ENCODE results near the gene RLN1. TPM values are rescaled to one million over a fixed set of nuclear protein-coding genes. Genes with fewer than 3 reads are reported as not detected.
"Not testable (repeated sequence)": the region's sequence is repeated elsewhere in the genome, so short reads cannot be mapped to it uniquely, and the experiment has no call there.

Gene RLN1
- total and polyA plus RNA-seq, 2 experiments from 2014 or later = not detected

- no peaks in the 10 kb centered on the region for H3K79me2 ChIP-seq (ENCODE audit: insufficient read depth)
- no peak overlapping the region for H3K4me3 ChIP-seq
- no peaks in the 10 kb centered on the region for H3K9me3 ChIP-seq (ENCODE audit: low read depth)
- no peak overlapping the region for H3K27ac ChIP-seq
- no peak overlapping the region for H3K9ac ChIP-seq
- TF ChIP-seq EZH2phosphoT487 (IDR thresholded peaks at IDR 0.05; ENCODE audit: insufficient read depth, low read depth) = no peak
- no peak for TF ChIP-seq EZH2 (IDR thresholded peaks at IDR 0.05; ENCODE audit: insufficient read depth, poor library complexity, severe bottlenecking)
- no peaks in the 10 kb centered on the region for H3F3A ChIP-seq (ENCODE audit: insufficient read depth)
- no peak for DNase-seq
- H4K20me1 ChIP-seq (ENCODE audit: insufficient read depth) = no peaks in the 10 kb centered on the region
- H2AFZ ChIP-seq = no peak overlapping the region
- no peaks in the 10 kb centered on the region for H3K36me3 ChIP-seq (ENCODE audit: low read depth)
- in situ Hi-C loops (cut with MboI) = no loop called here
- no peaks in the 10 kb centered on the region for H3K4me1 ChIP-seq (ENCODE audit: insufficient read depth)
- H3K4me2 ChIP-seq (ENCODE audit: unreplicated experiment) = no peak overlapping the region
- no peaks in the 10 kb centered on the region for H3K27me3 ChIP-seq (replicated peaks; ENCODE audit: insufficient read depth)
- no peaks in the 10 kb centered on the region for H3K9me2 ChIP-seq (ENCODE audit: insufficient read depth)
- 100% methylated on average over 1 of the region's 1 CpG for WGBS, 2 experiments (ENCODE audit: low coverage in 1 of 2, low lambda C conversion rate in 2 of 2, missing lambda C conversion rate in 2 of 2)
Measured at GRCh38 chr9:5355226-5355625, 15.6 kb upstream of the RLN1 start.

- in situ Hi-C loops (cut with MboI) = no loop called here
- no peaks in the 10 kb centered on the region for H4K20me1 ChIP-seq (ENCODE audit: insufficient read depth)
- no peaks in the 10 kb centered on the region for H3K36me3 ChIP-seq (ENCODE audit: low read depth)
- H3K9me3 ChIP-seq (ENCODE audit: low read depth) = no peaks in the 10 kb centered on the region
- H3K4me3 ChIP-seq = no peak overlapping the region
- TF ChIP-seq EZH2 (IDR thresholded peaks at IDR 0.05; ENCODE audit: insufficient read depth, poor library complexity, severe bottlenecking) = no peak
- TF ChIP-seq EZH2phosphoT487 (IDR thresholded peaks at IDR 0.05; ENCODE audit: insufficient read depth, low read depth) = no peak
- no peaks in the 10 kb centered on the region for H3K4me1 ChIP-seq (ENCODE audit: insufficient read depth)
- H3K27me3 ChIP-seq (replicated peaks; ENCODE audit: insufficient read depth) = no peaks in the 10 kb centered on the region
- H3K4me2 ChIP-seq (ENCODE audit: unreplicated experiment) = no peak overlapping the region
- H3K27ac ChIP-seq = no peak overlapping the region
- H3K79me2 ChIP-seq (ENCODE audit: insufficient read depth) = no peaks in the 10 kb centered on the region
- H3K9ac ChIP-seq = no peak overlapping the region
- no peaks in the 10 kb centered on the region for H3F3A ChIP-seq (ENCODE audit: insufficient read depth)
- 50 to 52% methylated on average over 2 of the region's 2 CpGs for WGBS, 2 experiments (ENCODE audit: low coverage in 1 of 2, low lambda C conversion rate in 2 of 2, missing lambda C conversion rate in 2 of 2)
- H2AFZ ChIP-seq = no peak overlapping the region
- H3K9me2 ChIP-seq (ENCODE audit: insufficient read depth) = no peaks in the 10 kb centered on the region
- no peak for DNase-seq
Measured at GRCh38 chr9:5354184-5354583, 14.5 kb upstream of the RLN1 start.

- Histone ChIP-seq H4K20me1 (ENCODE audit: insufficient read depth) (no peaks in the 10 kb centered on the region), H3K9me2 (ENCODE audit: insufficient read depth) (no peaks in the 10 kb centered on the region), H3K4me3 (no peak overlapping the region), H2AFZ (no peak overlapping the region), H3K36me3 (ENCODE audit: low read depth) (no peaks in the 10 kb centered on the region), H3K79me2 (ENCODE audit: insufficient read depth) (no peaks in the 10 kb centered on the region), H3F3A (ENCODE audit: insufficient read depth) (no peaks in the 10 kb centered on the region), H3K27me3 (replicated peaks; ENCODE audit: insufficient read depth) (no peaks in the 10 kb centered on the region), H3K9me3 (ENCODE audit: low read depth) (no peaks in the 10 kb centered on the region), H3K4me1 (ENCODE audit: insufficient read depth) (no peaks in the 10 kb centered on the region), H3K9ac (no peak overlapping the region), H3K4me2 (ENCODE audit: unreplicated experiment) (no peak overlapping the region), H3K27ac (no peak overlapping the region)
- WGBS, 2 experiments (ENCODE audit: low coverage in 1 of 2, low lambda C conversion rate in 2 of 2, missing lambda C conversion rate in 2 of 2) = 91 to 100% methylated on average over 1 of the region's 1 CpG
- DNase-seq = no peak
- TF ChIP-seq EZH2 (IDR thresholded peaks at IDR 0.05; ENCODE audit: insufficient read depth, poor library complexity, severe bottlenecking) (no peak), EZH2phosphoT487 (IDR thresholded peaks at IDR 0.05; ENCODE audit: insufficient read depth, low read depth) (no peak)
- in situ Hi-C loops (cut with MboI) = no loop called here
Measured at GRCh38 chr9:5352637-5353248, 13.1 kb upstream of the RLN1 start.

GRCh38 chr9:5336688-5337087 lies 3.0 kb downstream of the RLN1 start:
- Histone ChIP-seq H3F3A (ENCODE audit: insufficient read depth) (no peaks in the 10 kb centered on the region), H3K4me3 (no peak overlapping the region), H3K9me3 (ENCODE audit: low read depth) (no peaks in the 10 kb centered on the region), H2AFZ (no peak overlapping the region), H3K27ac (no peak overlapping the region), H4K20me1 (ENCODE audit: insufficient read depth) (no peaks in the 10 kb centered on the region), H3K9ac (no peak overlapping the region), H3K36me3 (ENCODE audit: low read depth) (no peaks in the 10 kb centered on the region), H3K27me3 (replicated peaks; ENCODE audit: insufficient read depth) (peaks cover 25% of the 10 kb centered on the region), H3K9me2 (ENCODE audit: insufficient read depth) (no peaks in the 10 kb centered on the region), H3K4me1 (ENCODE audit: insufficient read depth) (no peaks in the 10 kb centered on the region), H3K79me2 (ENCODE audit: insufficient read depth) (no peaks in the 10 kb centered on the region), H3K4me2 (ENCODE audit: unreplicated experiment) (no peak overlapping the region)
- TF ChIP-seq EZH2phosphoT487 (IDR thresholded peaks at IDR 0.05; ENCODE audit: insufficient read depth, low read depth) (no peak), EZH2 (IDR thresholded peaks at IDR 0.05; ENCODE audit: insufficient read depth, poor library complexity, severe bottlenecking) (no peak)
- in situ Hi-C loops (cut with MboI) = no loop called here
- WGBS, 2 experiments (ENCODE audit: low coverage in 1 of 2, low lambda C conversion rate in 2 of 2, missing lambda C conversion rate in 2 of 2) = 65 to 67% methylated on average over 4 of the region's 4 CpGs
- DNase-seq = no peak

GRCh38 chr9:5331276-5331675 lies 8.4 kb downstream of the RLN1 start:
- H3K9ac ChIP-seq; H3K36me3 ChIP-seq (ENCODE audit: low read depth); in situ Hi-C loops (cut with MboI); H4K20me1 ChIP-seq (ENCODE audit: insufficient read depth); H3K27ac ChIP-seq; DNase-seq; H3K4me2 ChIP-seq (ENCODE audit: unreplicated experiment); H3K9me3 ChIP-seq (ENCODE audit: low read depth); H2AFZ ChIP-seq; H3F3A ChIP-seq (ENCODE audit: insufficient read depth); H3K79me2 ChIP-seq (ENCODE audit: insufficient read depth); H3K4me1 ChIP-seq (ENCODE audit: insufficient read depth); H3K4me3 ChIP-seq; H3K9me2 ChIP-seq (ENCODE audit: insufficient read depth): not testable (repeated sequence)
- WGBS, 2 experiments (ENCODE audit: low coverage in 1 of 2, low lambda C conversion rate in 2 of 2, missing lambda C conversion rate in 2 of 2) = 62 to 63% methylated on average over 3 of the region's 3 CpGs
- H3K27me3 ChIP-seq (replicated peaks; ENCODE audit: insufficient read depth) = peaks cover 17% of the 10 kb centered on the region

Measured in GM23248 (cell line).